Stimulated activated CD4-positive, alpha-beta T cell treated with anti-CD3 and anti-CD28 coated beads, Interleukin-1b, Interleukin-23, amount 100 ng/mL, for 24 hours (primary cell): ENCODE measurements around the gene IL22RA1.

Source experiments
- DNase-seq, 4 experiments: peaks; one replicate each; pipeline ENCODE4 v3.0.0-alpha.2; 2020; ENCODE audit warnings: low read depth in 4 of 4, low spot score in 1 of 4

IL22RA1 gene

DNA sequence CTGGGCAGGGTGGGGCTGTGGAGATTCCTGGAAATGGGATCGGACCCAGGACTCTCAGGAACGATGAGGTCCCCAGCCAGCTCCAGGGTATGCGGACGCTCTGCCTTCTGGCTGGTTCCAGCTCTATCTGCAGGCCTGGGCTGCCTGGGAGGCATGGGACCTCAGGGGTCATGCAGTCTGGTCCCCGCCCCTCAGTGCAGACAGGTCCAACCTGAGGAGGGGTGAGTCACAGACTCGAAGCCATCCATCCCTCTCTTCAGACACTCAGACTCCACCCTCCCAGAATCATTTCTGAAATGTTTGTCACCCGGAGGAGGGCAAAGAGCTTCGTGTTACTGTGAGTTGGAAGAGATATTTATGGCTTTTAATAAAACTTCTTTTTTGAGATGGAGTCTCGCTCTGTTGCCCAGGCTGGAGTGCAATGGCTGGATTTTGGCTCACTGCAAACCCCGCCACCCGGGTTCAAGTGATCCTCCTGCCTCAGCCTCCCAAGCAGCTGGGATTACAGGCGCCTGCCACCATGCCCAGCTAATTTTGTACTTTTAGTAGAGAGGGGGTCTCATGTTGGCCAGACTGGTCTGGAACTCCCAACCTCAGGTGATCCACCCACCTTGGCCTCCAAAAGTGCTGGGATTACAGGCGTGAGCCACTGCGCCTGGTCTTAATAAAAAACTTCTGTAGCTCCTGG is 25.1 kb downstream of the IL22RA1 start:
- no peak for DNase-seq

DNA sequence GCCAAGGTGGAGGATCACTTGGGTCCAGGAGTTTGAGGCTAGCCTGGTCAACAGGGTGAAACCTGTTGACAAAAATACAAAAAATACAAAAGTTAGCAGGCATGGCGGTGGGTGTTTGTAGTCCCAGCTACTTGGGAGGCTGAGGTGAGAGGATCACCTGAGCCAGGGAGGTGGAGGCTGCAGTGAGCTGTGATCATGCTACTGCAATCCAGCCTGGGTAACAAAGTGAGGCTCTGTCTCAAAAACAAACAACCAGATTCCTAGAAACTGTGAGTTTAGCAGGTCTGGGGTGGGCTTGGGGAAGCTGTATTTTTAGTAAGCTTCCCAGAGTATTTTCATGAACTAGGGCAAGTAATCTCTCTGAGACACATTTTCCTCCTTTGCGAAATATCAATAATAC is 25.8 kb downstream of the IL22RA1 start:
- no peak for DNase-seq

DNA sequence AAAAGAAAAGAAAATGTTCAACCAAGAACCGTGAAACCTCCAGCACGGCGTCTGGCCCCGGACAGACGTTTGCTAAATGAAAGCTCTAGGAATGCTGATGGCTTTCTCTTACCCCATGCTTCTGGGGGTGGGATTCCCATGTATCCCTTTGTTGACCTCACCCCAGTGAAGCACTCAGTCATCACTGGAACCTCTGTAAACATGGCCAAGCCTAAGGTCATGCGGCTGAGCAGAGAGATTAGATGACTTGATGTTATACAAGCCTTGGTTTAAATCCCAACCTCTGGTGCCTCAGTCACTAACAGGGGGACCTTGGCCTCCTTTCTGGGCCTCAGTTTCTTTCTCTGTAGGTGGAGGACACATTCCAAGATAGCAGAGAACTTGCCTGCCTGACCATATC is 28.2 kb downstream of the IL22RA1 start:
- no peak for DNase-seq

DNA sequence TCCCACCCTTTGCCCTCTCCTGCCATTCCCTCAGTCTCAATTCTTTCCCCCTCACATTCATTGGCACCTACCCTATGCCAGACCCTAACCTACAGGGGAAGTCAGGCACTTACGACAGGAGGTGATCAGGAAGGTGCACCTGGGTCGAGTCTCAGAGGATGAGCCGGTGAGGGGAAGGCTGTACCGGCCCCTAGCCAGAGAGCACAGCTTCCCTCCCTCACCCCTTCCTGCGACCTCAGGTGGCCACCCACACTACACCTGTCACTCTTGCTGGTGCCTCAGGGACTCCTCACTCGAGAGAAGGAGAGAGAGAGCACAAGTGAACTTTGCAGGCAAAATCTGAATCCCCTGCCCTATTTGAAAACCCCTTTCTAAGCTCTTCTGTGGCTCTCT is 29.3 kb downstream of the IL22RA1 start:
- DNase-seq = no peak

DNA sequence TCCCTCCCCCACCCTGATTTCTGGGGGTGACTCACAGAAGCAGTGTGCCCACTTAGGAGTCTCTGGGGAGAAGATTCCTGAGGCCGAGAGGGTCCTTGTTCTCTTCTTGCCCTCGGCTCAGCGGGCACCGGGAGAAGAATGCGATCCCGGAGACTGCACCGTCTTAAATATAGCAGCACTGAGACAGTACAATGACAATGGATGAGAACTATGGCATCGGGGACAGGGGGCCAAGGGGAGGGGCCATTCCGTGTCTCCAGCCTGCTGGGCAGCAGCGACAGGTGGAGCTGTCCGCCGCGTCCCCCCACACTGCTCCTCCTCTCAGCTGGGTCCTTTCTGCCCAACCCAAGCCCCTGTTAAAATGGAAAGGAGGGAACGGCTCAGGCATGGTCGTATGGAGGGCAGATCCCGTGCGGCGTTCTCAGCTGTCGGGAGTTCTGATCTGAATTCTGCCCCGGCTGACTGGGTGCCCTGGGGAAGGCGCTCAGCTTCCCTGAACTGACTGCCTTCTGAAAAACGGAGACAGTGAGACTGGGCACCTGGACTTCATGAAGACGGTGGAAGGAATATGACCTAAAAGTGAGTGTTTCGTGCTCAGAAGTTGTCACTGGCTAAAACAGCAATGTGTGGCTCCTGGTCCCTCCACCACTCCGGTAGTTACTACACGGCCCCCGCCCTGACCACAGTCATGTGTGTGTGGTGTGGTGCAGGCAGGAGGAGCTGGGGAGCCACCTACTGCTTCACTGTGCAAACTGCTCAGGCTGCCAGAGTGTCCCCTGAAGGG is 30.8 kb downstream of the IL22RA1 start, which contains the start of gene MYOM3:
TSS of gene MYOM3 (minus strand) at position 140 of the 784 bp plus-strand sequence. CDS start 3,499 bp downstream, outside the sequence.
- peak in 3 of 4 experiments; percentile 7 to 34 (median 15) for DNase-seq

DNA sequence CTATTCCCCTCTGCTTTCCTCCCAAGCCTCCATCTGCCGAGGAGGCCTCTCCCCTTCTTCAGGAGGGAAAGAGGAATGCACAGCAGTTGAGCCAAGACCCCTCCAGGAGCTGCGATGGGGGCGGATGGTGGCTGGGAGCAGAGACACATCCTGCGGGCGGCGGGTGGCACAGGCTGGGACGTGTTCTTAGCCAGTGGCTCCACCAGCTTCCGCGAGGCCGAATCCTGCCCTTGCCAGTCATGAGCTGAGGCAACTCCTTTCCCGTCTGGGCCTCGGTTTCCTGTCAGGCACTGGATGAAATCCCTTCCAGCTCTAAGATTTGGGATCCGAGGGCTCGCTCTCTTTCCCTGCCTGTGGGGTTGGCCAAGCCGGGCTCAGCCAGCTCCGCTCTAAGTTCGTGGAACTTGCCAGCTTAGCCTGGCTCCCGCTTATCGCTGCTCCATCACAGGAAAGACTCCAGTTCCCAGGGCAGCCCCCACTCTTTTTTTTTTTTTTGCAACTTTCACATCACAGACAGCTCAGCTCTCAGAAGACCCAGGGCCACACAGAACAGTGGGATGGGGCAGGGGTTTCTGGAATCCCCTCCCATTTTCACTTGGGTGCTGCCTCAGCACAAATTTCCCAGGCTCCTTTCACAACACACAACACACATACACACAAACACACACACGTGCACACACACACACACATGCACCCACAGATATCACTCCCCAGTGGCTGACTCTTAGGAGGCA is 31.5 kb downstream of the IL22RA1 start:
- no peak for DNase-seq

DNA sequence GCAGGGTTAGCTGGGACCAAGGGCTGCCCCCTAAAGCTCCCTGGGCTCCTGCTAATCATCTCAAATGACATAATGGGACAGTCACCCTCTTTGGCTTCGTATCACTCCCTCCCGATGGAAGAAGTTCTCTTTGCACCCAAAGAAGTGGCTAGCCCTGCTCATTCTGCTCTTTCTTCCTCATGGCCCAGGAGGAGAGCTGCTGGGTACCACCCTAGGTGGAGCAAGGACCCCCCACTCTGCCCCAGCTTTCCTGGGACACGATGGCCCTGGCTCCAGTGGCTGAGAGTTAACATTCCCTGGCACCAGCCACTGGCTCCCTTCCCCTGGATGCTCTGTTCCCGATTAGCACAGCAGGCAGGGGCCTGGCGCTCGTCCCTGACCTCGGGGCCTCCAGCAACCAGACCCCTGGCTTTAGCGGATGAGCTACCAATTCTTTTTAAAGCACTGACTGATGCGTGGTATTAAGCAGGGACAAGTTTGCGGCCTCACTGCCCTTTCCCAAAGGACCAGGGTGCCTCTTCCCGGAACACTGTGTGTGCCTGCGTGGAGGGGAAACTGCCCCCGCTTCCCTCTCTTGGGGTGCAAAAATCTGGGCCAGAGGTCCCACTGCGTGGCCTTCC is 32.2 kb downstream of the IL22RA1 start:
- no peak for DNase-seq

DNA sequence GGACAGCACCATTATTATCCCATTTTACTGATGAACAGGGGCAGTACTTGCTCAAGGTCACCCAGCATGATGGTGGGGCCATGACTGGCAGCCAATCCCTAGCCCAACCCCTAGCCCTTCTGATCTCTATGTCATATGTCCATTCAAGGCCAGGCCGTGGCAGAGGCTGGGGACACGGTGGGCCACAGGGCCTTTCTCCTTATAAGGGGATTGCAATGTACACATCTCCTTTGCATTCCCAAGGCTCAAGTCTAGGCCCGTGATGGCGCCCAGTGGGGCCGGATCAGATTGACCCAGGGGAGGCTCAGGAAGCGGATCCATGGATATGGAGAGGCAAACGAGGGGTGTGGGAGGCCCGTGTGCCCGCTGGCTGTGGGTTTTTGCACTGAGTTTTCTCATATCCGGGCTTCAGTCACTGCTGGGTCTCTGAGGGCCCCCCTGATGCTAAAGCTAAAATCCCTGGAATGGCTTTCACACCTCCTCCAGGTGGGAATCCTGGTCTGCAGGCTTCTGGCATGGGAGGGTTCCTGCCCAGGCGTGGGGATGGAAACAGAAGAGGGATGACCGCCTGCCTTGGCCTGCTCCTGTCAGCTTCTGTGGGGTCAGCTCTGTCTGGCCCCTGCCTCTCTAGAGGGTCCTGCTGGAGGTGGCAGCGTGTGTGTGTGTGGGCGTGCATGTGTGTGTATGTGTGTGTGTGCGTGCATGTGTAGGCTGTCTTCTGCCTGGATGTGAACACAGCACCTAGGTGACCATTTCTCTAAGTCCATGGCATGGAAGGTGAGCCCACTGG is 33.1 kb downstream of the IL22RA1 start:
- DNase-seq = no peak

DNA sequence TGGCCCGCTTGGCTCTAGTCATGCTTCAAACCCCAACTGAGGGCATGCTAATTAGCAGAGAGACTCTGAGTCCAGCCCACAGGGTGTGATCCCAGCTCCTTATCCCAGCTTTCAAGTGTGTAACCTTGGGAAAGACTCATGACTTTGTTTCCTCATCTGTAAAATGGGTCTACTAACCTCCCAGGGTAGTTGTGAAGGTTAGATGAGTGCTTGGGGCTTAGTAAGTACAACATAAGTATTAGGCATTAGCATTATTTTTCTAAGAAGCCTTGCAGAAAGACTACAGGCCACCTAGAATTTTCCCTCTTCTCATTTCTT is 33.8 kb downstream of the IL22RA1 start:
- no peak for DNase-seq

DNA sequence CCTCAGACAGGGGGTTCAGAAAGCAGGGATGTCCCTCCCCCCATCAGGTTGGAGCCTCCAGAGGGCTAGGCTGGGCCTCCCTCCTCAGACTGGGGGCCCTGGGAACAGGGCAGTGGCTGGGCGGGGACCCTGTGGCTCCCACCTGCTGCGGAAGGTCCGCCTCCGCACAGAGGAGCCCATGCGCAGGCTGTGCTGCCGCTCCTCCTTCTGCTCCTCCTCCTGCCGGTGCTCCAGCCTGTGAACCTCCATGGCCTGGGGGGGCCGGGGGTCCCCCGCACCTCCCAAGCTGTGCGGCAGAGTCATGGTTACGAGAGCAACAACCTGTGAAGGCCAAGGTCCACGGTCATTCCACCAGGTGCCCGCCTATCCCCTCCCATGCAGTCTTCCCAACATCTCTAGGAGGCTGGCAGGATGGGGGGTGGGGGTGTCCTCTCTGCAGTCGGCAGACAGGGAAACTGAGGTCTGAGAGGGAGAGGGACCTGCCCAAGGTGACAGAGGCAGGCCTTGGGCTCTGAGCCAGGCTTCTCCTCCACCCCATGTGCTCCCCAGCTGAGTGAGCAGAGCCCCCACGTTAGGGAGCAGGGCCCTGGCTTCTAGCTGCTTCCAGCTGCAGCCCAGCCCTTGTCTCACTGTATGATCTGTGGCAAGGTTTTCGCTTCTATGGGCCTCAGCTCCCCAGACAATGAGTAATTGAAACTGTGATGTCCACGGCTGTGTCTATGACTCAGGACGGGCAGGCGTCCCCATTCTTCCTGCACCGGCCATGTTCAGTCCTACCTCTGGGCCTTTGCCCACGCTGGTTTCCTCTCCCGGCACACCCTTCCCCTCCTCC is 34.4 kb downstream of the IL22RA1 start:
- no peak for DNase-seq

DNA sequence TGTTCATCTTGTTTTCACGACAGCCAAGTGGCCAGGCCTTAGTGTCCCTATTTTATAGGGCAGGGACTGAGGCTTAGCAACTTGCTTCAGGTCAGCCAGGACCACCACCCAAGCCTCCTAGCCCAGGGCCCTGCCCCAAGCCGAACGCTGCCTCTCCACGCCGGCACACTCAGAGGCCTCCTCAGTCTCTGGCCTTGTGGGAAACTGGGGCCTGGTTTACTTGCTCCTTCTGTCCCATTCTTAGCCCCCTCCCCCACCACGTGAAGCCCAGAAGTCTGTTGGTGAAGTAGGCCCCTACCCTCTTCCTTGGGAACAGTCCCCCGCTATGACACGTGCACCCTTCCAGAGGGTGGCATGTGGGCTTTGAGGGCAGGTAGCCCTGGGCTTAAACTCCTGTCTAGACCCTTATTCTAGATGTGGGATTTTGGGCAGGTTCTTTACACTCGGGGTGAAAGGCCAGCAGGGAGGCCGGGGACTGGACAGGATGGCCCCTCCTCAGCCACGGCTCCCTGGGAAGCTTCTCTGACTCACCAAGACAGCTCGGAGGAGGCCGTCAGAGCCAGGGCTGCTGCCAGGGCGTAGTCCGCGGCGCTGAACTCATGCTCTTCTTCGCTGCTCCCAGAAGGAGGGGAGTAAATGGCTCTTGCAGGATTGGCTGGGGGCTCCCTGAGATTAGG is 35.3 kb downstream of the IL22RA1 start:
- DNase-seq = no peak

DNA sequence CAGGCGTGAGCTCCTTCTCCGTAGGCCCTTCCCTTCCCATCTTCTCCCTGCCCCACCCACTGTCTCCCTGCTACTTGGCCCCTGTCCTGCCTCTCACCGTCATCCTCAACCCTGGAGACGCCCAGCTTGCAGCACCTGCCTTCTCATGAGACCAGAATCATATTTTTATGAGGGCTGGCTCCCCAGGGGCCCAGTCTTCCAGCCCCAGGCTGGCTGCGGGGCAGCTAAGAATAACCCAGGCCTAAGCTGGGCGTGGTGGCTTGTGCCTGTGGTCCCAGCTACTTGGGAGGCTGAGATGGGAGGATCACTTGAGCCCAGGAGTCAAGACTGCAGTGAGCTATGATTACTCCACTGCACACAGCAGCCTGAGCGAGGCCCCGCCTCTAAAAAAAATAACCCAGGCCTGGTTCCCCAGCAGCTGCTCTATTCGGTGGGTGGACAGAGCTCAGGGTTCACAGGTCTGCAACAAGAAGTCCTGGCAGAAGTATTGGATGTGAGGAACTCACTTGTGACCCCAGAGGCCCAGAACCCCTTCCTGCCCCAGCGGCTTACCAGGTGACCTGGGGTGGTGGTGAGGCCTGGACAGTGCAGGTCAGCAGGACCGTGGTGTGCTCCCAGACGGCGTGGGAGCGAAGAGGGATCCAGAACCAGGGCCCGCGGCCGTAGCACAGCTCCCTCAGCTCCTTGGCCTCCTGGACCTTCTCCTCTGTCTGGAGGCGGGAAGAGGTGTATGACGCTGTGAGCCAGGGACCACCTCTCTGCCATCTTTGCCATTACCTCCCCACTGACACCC is 37.4 kb downstream of the IL22RA1 start:
- DNase-seq = no peak

DNA sequence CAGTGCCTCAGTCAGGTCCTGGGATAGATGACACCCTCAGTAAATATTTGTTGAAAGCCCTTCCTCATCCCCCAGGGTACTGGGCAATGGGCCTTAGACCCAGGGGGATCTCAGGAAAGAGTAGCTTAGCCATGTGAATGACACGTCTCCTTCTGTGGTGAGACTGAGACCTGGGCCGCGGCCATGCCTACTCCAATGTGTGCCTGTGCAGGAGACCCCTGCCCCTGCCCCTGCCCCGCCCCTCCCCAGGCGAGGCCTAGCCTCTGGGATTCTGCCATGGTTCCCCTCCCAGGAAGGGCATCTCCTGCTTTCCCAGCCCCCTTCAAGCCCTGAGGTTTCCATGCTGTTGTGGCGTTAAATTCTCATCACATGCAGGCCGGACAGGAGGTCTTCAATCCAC is 38.1 kb downstream of the IL22RA1 start:
- DNase-seq = no peak

DNA sequence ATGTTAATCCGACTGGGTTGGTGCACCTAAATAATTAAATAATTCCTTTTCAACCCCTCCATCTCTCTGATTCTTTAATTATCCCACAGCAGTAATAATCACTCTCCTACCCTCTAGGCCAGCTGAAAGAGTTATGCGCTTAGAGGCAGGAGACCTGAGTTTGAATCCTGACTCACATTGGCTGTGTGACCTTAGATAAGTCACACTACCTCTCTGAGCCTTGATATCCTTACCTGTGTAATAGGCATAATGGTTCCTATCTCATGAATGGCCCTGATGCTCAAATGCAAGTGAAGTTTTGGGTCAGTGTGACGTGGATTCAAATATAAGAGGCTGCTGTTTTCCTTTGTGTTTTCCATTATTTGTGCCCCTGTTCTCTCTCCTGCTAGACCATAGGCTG is 39.1 kb downstream of the IL22RA1 start:
- no peak for DNase-seq

DNA sequence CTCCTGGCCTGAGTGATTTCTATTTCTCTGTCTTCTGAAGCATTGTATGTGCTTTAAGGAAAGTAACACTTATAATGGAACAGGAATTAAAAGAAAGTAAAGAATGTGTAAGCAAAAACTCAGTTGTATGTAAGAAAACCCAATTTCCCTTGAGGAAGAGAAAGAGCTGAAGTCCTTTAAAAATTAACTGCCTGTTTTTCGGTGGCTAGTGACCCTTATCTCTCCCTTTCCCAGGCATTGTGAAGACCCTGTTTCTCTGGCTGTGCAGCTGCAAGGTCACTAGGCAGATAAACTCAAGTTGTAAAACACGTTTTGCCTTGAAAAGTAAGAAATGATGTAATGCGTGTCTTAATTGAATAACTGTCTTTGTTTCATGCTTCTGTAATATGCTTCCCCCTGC is 39.5 kb downstream of the IL22RA1 start:
- no peak for DNase-seq

DNA sequence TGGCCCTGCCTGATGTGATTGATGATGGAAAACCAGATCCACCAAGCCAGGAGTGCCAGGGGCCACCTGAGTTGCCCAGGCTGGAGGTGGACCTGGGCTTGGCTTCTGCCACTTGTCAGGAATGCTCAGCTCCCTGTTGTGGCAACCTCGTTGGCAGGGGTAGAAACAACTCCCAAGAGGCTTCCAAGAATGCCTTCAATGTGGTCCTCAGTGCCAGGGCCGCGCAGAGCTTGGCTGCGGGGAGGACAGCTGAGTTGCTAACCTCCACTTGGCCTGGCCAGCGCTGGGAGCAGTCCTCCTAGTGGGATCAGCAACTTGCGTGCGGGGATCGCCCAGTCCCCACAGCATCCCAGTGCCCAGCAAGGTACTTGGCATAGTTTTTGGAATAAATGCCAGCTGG is 40.0 kb downstream of the IL22RA1 start:
- DNase-seq = no peak

DNA sequence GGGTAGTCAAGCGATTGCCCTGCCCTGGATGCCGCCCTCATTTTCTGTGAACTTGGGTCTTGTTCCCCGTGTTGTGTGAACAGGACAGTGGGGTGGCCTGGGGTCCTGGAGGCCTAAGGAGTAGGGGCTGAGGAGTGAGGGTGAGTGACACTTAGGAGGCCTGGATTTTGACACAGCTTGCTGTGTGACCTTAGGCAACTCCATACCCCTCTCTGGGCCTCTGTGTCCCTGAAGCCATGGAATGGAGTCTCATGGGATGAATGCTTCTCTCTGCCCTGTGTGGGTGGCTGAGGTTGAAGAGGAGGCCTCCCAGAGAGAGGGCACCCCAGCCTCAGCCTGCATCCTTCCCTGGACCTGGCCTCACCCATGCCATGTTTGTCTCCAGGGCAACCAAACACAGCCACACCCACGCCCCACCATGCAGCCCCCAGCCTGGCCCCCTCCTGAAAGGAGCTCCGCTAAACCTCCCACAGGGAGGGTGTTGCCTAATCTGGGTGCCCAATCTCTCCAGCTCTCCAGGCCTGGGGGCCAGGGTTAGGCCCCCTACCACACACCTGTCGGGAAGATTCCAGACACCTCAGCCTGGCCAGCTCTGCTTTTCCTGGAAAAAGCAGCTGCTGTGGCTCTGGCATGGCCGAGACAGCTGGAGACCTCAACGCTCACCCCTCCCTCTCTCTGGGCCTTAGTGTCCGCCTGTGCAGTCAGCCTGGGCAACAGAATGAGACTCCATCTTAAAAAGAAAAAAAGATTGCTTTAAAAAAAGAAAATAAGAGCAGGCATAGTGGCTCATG is 40.9 kb downstream of the IL22RA1 start:
- DNase-seq = no peak
